K562 (cell line): ENCODE results near the gene RDM1. TPM values are rescaled to one million over a fixed set of nuclear protein-coding genes. Genes with fewer than 3 reads are reported as not detected.

ENCODE experiments used
- ATAC-seq: fragments of 200-7000 bp; cut with Tn5 transposase; 3 replicates; pipeline ENCODE4 v1.9.1; 2020; ENCODE audit warnings: moderate library complexity
- BruUV-seq: library from RNA; stranded (reverse); fragments of 400-500 nt; replicated peaks from 2 replicates; lab custom pipeline; 2021; lab: Mats Ljungman, UMichigan
- CTCF ChIA-PET: fragments of 300-600 bp; formaldehyde crosslinking; extraction: SDS; loops from one replicate; lab custom pipeline; 2021; ENCODE audit warnings: low intra/inter-chr PET ratio; lab: Yijun Ruan, JAX
- POLR2A ChIA-PET: fragments of 300-600, 350-650 bp; sonication (Branson Sonifier 250); formaldehyde crosslinking; extraction: SDS; loops from one replicate; lab custom pipeline; 2021; ENCODE audit warnings: antibody characterized with exemption, inconsistent platforms; lab: Yijun Ruan, JAX
- DNase-seq, 4 experiments: peaks; one replicate each; pipeline versions ENCODE4 v3.0.0 to v3.0.0-alpha.2; 2011 to 2018; ENCODE audit warnings: low spot score in 3 of 4, mixed read lengths in 3 of 4; ENCODE audit errors: extremely low read depth in 1 of 4
- FAIRE-seq: peaks from 2 replicates; lab custom pipeline; 2011; peaks lifted over from hg19 to GRCh38; lab: Jason Lieb, UNC
- H2AFZ ChIP-seq: 2 replicates; pipeline ENCODE4 v1.6.0; 2011; ENCODE audit warnings: low read depth, low read length, control low read depth, inconsistent platforms
- H3K27ac ChIP-seq: fragments of 200-600 bp; 3 replicates; pipeline ENCODE4 v1.8.0; 2011; ENCODE audit warnings: low read depth, mild to moderate bottlenecking, control low read depth, inconsistent platforms, low read length, moderate library complexity, mixed read lengths; ENCODE audit errors: extremely low read depth
- H3K27me3 ChIP-seq, 2 experiments: fragments of 300-600 bp in 1 of 2; 2 replicates in 1 of 2; 3 replicates in 1 of 2; pipeline versions ENCODE4 v1.6.0 to v1.8.0; 2011; ENCODE audit warnings: inconsistent platforms in 2 of 2, low read length in 2 of 2, mild to moderate bottlenecking in 1 of 2, mixed read lengths in 1 of 2, moderate library complexity in 1 of 2; ENCODE audit not compliant: control insufficient read depth in 2 of 2, insufficient read depth in 2 of 2
- H3K36me3 ChIP-seq: fragments of 300-600 bp; 3 replicates; pipeline ENCODE4 v1.8.0; 2011; ENCODE audit warnings: mild to moderate bottlenecking, low read length, inconsistent platforms; ENCODE audit not compliant: control insufficient read depth, insufficient read depth
- H3K4me1 ChIP-seq, 2 experiments: fragments of 200-600 bp in 1 of 2; replicated peaks in 1 of 2; 2 replicates in 1 of 2; 3 replicates in 1 of 2; pipeline versions ENCODE4 v1.5.1 to v1.8.0; 2011; ENCODE audit warnings: inconsistent platforms in 2 of 2, low read length in 2 of 2, mild to moderate bottlenecking in 1 of 2, mixed read lengths in 1 of 2, moderate library complexity in 1 of 2; ENCODE audit not compliant: control insufficient read depth in 2 of 2, insufficient read depth in 2 of 2
- H3K4me2 ChIP-seq: 2 replicates; pipeline ENCODE4 v1.6.1; 2011; ENCODE audit warnings: low read length, control low read depth, inconsistent platforms, mixed read lengths; ENCODE audit not compliant: insufficient read depth
- H3K4me3 ChIP-seq: fragments of 200-600 bp; sonication (generic), shearing (Covaris generic); 2 replicates; pipeline ENCODE4 v1.5.1; 2016; ENCODE audit warnings: control low read depth, inconsistent platforms
- H3K79me2 ChIP-seq: fragments of 200-600 bp; 3 replicates; pipeline ENCODE4 v1.8.0; 2011; ENCODE audit warnings: low read length, inconsistent platforms; ENCODE audit not compliant: control insufficient read depth, insufficient read depth
- H3K9ac ChIP-seq, 2 experiments: 2 replicates each; pipeline versions ENCODE4 v1.6.0 to v1.6.1; 2011; ENCODE audit warnings: low read depth in 2 of 2, low read length in 2 of 2, control low read depth in 1 of 2, inconsistent platforms in 1 of 2, mild to moderate bottlenecking in 1 of 2, mixed read lengths in 1 of 2; ENCODE audit not compliant: insufficient read depth in 1 of 2
- H3K9me1 ChIP-seq: one replicate; pipeline ENCODE4 v1.6.0; 2011; ENCODE audit warnings: inconsistent platforms, mild to moderate bottlenecking, low read length, moderate library complexity; ENCODE audit not compliant: control insufficient read depth, insufficient read depth
- H3K9me3 ChIP-seq: replicated peaks from 2 replicates; pipeline ENCODE4 v1.5.1; 2011; ENCODE audit warnings: low read depth, low read length, inconsistent platforms; ENCODE audit not compliant: control insufficient read depth, insufficient read depth
- H4K20me1 ChIP-seq: replicated peaks from 2 replicates; pipeline ENCODE4 v1.6.1; 2011; ENCODE audit warnings: low read length, inconsistent platforms, mixed read lengths; ENCODE audit not compliant: control insufficient read depth, insufficient read depth
- MAFK ChIP-seq: IDR thresholded peaks from 2 replicates; pipeline ENCODE4 v1.6.1; 2011; ENCODE audit warnings: low read length, improper control_type of control experiment
- PKNOX1 ChIP-seq: fragments of 450-650 bp; IDR thresholded peaks from 2 replicates; pipeline ENCODE4 v1.6.1; 2016
- WGBS: fragments of 100-300 bp; shearing (Covaris generic); methylation state at CpG from one replicate; pipeline ENCODE4 v1.1.6; 2016; ENCODE audit warnings: low coverage, mixed read lengths; ENCODE audit not compliant: insufficient coverage; ENCODE audit errors: missing lambda C conversion rate; 5-methylcytosine and 5-hydroxymethylcytosine counted together
- in situ Hi-C: fragments of 300-500 bp; cut with MboI; formaldehyde crosslinking; loops from 4 replicates; pipeline ENCODE4 v1.15.0; 2018; ENCODE audit warnings: inconsistent platforms, mixed read lengths
- intact Hi-C: fragments of 100-400 bp; cut with micrococcal nuclease; formaldehyde crosslinking; loops from 2 replicates; pipeline ENCODE4 v1.14.2; 2022
- polyA plus RNA-seq, 8 experiments: library from polyadenylated mRNA; depleted of rRNA in 4 of 8; stranded (reverse) in 5 of 8; unstranded in 3 of 8; fragments of >200 nt; fragmentation: Nextera tagmentation in 2 of 8; fragmentation: Illumina TruSeq in 1 of 8; extraction: Ambion mirVana in 2 of 8; extraction: Trizol in 1 of 8; gene quantifications; 2 replicates each; pipeline versions ENCODE4 v1.2.1 to v1.2.3, GENCODE V29; 2011 to 2014; ENCODE audit warnings: inconsistent platforms in 1 of 8, missing spikeins in 1 of 8
- total RNA-seq, 7 experiments: library from RNA; depleted of rRNA in 6 of 7; stranded (reverse); fragments of >200 nt in 6 of 7; fragmentation: Illumina TruSeq in 2 of 7; extraction: Trizol in 2 of 7; gene quantifications; 2 replicates each; pipeline versions ENCODE4 v1.2.1 to v1.2.3, GENCODE V29; 2011 to 2021; ENCODE audit warnings: low replicate concordance in 1 of 7

The RDM1 gene
- total and polyA plus RNA-seq, 9 of the 15 experiments (the other 6 are each of a cell fraction or from before 2014, with no cell fraction given): 2.5 to 11.2 (median 5.4) TPM

DNA sequence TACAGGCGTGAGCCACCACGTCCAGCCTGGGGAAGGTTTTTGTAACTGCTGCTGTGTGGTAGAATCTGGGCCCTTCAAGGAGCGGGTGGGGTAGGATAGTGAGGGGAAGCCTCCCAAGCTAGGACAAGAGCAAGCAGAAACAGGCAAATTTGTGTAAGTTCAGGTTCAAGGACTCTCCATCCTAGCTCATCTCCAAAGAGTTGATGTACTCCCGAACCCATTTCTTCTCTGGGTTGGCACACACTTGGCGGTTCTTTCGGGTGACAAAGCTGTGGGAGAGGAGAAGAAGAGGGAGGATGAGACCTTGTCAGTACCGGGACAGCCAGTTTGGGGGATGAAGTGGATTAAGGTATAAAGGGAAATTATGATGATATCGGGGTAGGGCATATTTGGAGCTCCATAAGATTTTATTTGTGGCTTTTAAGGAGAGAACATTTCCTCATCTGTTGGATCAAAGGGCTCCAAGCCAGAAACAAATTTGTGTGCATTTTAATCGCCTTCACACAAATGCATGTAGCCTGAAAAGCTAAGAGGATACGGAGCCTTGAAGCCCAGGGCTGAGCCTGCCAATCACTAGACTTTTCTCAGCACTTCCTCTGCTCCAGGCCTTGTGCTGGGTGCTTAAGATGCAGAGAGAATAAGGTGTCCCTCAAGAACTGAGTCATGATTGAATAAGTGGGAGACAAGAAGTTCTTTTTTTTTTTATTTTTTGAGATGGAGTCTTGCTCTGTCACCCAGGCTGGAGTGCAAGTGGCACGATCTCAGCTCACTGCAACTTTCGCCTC is 58.2 kb downstream of the RDM1 start:
- Histone ChIP-seq H3K4me1 (no peaks in the 10 kb centered on the region; a peak in 1 of 5 replicates), H3K9me1 (no peaks in the 10 kb centered on the region), H2AFZ (no peak overlapping the region), H3K27me3 (no peaks in the 10 kb centered on the region), H3K4me3 (no peak overlapping the region), H4K20me1 (no peaks in the 10 kb centered on the region), H3K36me3 (no peaks in the 10 kb centered on the region), H3K4me2 (no peak overlapping the region), H3K9ac (no peak overlapping the region), H3K9me3 (no peaks in the 10 kb centered on the region), H3K79me2 (no peaks in the 10 kb centered on the region), H3K27ac (no peak overlapping the region)
- intact Hi-C loops: no loop called here
- TF ChIP-seq MAFK (no peak), PKNOX1 (peak; percentile 29; the same call in 1 of the 2 replicates)
- DNase-seq: no peak
- POLR2A ChIA-PET: interaction anchor here (0.9 to 1.2 kb wide), 4 partner anchors 8 to 38 kb away, joined by 3 to 5 read pairs (median 4); partner anchors contain the start of gene CCL5
- WGBS: 49% methylated on average over 12 of the region's 12 CpGs
- no peak for ATAC-seq
- CTCF ChIA-PET: no interaction called here
- FAIRE-seq: no peak
- BruUV-seq: no TSS peak
- in situ Hi-C loops: no loop called here
